Neuronal stem cell (in vitro differentiated cells): ENCODE measurements around the gene LRRC14B.

Source experiments
- DNase-seq: peaks from one replicate; pipeline ENCODE4 v3.0.0-alpha.2; 2013; ENCODE audit warnings: low spot score
- H2AFZ ChIP-seq: one replicate; pipeline ENCODE4 v1.6.1; 2013; ENCODE audit warnings: mild to moderate bottlenecking, low read length, inconsistent platforms
- H2AK5ac ChIP-seq: 2 replicates; pipeline ENCODE4 v1.6.1; 2013; ENCODE audit warnings: low read depth, mild to moderate bottlenecking, inconsistent platforms, low read length, moderate library complexity, mixed read lengths
- H2BK120ac ChIP-seq: 2 replicates; pipeline ENCODE4 v1.6.1; 2013; ENCODE audit warnings: low read depth, mild to moderate bottlenecking, inconsistent platforms, low read length, moderate library complexity, mixed read lengths
- H2BK12ac ChIP-seq: one replicate; pipeline ENCODE4 v1.6.1; 2013; ENCODE audit warnings: low read length, inconsistent platforms
- H2BK15ac ChIP-seq: 2 replicates; pipeline ENCODE4 v1.6.1; 2013; ENCODE audit warnings: mild to moderate bottlenecking, low read length, inconsistent platforms, mixed read lengths
- H2BK5ac ChIP-seq: one replicate; pipeline ENCODE4 v1.6.1; 2013; ENCODE audit warnings: inconsistent platforms, mild to moderate bottlenecking, low read length, moderate library complexity
- H3K14ac ChIP-seq: one replicate; pipeline ENCODE4 v1.6.1; 2013; ENCODE audit warnings: low read length, inconsistent platforms
- H3K18ac ChIP-seq: 2 replicates; pipeline ENCODE4 v1.6.1; 2013; ENCODE audit warnings: low read length, inconsistent platforms
- H3K23ac ChIP-seq: 2 replicates; pipeline ENCODE4 v1.6.1; 2013; ENCODE audit warnings: low read depth, mild to moderate bottlenecking, mixed read lengths, low read length, inconsistent platforms; ENCODE audit not compliant: poor library complexity
- H3K27ac ChIP-seq: replicated peaks from 3 replicates; pipeline ENCODE4 v1.5.1; 2013; ENCODE audit warnings: low read length, inconsistent platforms
- H3K27me3 ChIP-seq, 3 experiments: 2 replicates each; pipeline ENCODE4 v1.6.1; 2013; ENCODE audit warnings: low read length in 3 of 3, mild to moderate bottlenecking in 2 of 3, inconsistent platforms in 1 of 3, low read depth in 1 of 3, mixed read lengths in 1 of 3, moderate library complexity in 1 of 3; ENCODE audit not compliant: control insufficient read depth in 3 of 3, insufficient read depth in 3 of 3
- H3K36me3 ChIP-seq, 2 donors: replicated peaks in 1 of 2; 2 replicates each; pipeline ENCODE4 v1.6.1; 2013; ENCODE audit warnings: low read length in 2 of 2; ENCODE audit not compliant: control insufficient read depth in 2 of 2, insufficient read depth in 2 of 2
- H3K4ac ChIP-seq: 2 replicates; pipeline ENCODE4 v1.6.1; 2013; ENCODE audit warnings: inconsistent platforms, mild to moderate bottlenecking, low read length, moderate library complexity
- H3K4me1 ChIP-seq, 2 donors: 1 replicate in 1 of 2; 2 replicates in 1 of 2; pipeline ENCODE4 v1.6.1; 2013; ENCODE audit warnings: low read length in 2 of 2, low read depth in 1 of 2; ENCODE audit not compliant: control insufficient read depth in 2 of 2, insufficient read depth in 1 of 2
- H3K4me2 ChIP-seq: one replicate; pipeline ENCODE4 v1.6.1; 2013; ENCODE audit warnings: mild to moderate bottlenecking, low read length, inconsistent platforms; ENCODE audit not compliant: insufficient read depth, poor library complexity, severe bottlenecking
- H3K4me3 ChIP-seq, 2 donors: 2 replicates each; pipeline ENCODE4 v1.5.1; 2013; ENCODE audit warnings: low read length in 2 of 2, mild to moderate bottlenecking in 2 of 2, inconsistent platforms in 1 of 2, moderate library complexity in 1 of 2
- H3K79me1 ChIP-seq: one replicate; pipeline ENCODE4 v1.6.1; 2013; ENCODE audit warnings: low read depth, mild to moderate bottlenecking, inconsistent platforms, low read length, moderate library complexity
- H3K9ac ChIP-seq: one replicate; pipeline ENCODE4 v1.6.1; 2013; ENCODE audit warnings: mild to moderate bottlenecking, low read depth, low read length, inconsistent platforms; ENCODE audit not compliant: poor library complexity
- H3K9me3 ChIP-seq, 2 donors: replicated peaks in 1 of 2; 2 replicates each; pipeline versions ENCODE3 to v1.6.1; 2013; ENCODE audit warnings: low read length in 2 of 2, mild to moderate bottlenecking in 2 of 2, inconsistent platforms in 1 of 2, low read depth in 1 of 2, mixed read lengths in 1 of 2, moderate library complexity in 1 of 2; ENCODE audit not compliant: control insufficient read depth in 2 of 2, insufficient read depth in 1 of 2
- H4K8ac ChIP-seq: one replicate; pipeline ENCODE4 v1.6.1; 2013; ENCODE audit warnings: low read depth, mild to moderate bottlenecking, inconsistent platforms, low read length, moderate library complexity
- H4K91ac ChIP-seq: one replicate; pipeline ENCODE4 v1.6.1; 2013; ENCODE audit warnings: low read length, low read depth, mild to moderate bottlenecking, inconsistent platforms; ENCODE audit not compliant: poor library complexity
- WGBS, 2 donors: extraction: QIAGEN DNeasy Blood & Tissue Kit; methylation state at CpG; one replicate each; pipeline ENCODE4 v1.1.7; 2013; ENCODE audit warnings: missing lambda C conversion rate in 2 of 2, mixed read lengths in 1 of 2; ENCODE audit not compliant: insufficient read length in 2 of 2, insufficient replicate concordance in 1 of 2; ENCODE audit errors: extremely low coverage in 2 of 2; 5-methylcytosine and 5-hydroxymethylcytosine counted together

Gene LRRC14B

GRCh38 chr5:169071-169727 is 22.1 kb upstream of the LRRC14B start:
- no peak for DNase-seq
- Histone ChIP-seq H3K4me1 (peaks cover 2 to 42% of the 10 kb centered on the region in 2 donors), H3K18ac (peak overlapping the region; percentile 42), H2BK5ac (no peak overlapping the region), H3K4me3 (no peak overlapping the region), H3K27ac (no peak overlapping the region), H4K8ac (peak overlapping the region; percentile 6), H3K9ac (no peak overlapping the region), H2AFZ (no peak overlapping the region), H3K27me3 (no peaks in the 10 kb centered on the region), H3K14ac (no peak overlapping the region), H3K36me3 (peaks cover 12 to 33% of the 10 kb centered on the region in 2 donors), H3K4me2 (no peak overlapping the region), H2BK120ac (no peak overlapping the region), H2AK5ac (no peak overlapping the region), H3K23ac (peak overlapping the region; percentile 11), H3K4ac (no peak overlapping the region), H3K9me3 (no peaks in the 10 kb centered on the region), H2BK15ac (no peak overlapping the region), H2BK12ac (no peak overlapping the region), H3K79me1 (no peaks in the 10 kb centered on the region), H4K91ac (no peak overlapping the region)
- no CpG with 5 or more reads among the region's 32 CpGs for WGBS, 2 donors

- H3K23ac ChIP-seq, result peak overlapping the region; percentile 11
- H3K9me3 ChIP-seq, result no peaks in the 10 kb centered on the region
- no peak overlapping the region for H2BK12ac ChIP-seq
- peak overlapping the region; percentile 6 for H4K8ac ChIP-seq
- no peak overlapping the region for H3K18ac ChIP-seq
- H2BK120ac ChIP-seq, result no peak overlapping the region
- no CpG with 5 or more reads among the region's 12 CpGs for WGBS, 2 donors
- peaks cover 2 to 42% of the 10 kb centered on the region in 2 donors for H3K4me1 ChIP-seq
- H3K27ac ChIP-seq, result no peak overlapping the region
- no peak overlapping the region for H3K14ac ChIP-seq
- no peak overlapping the region for H2BK5ac ChIP-seq
- H2AFZ ChIP-seq, result peak overlapping the region; percentile 6
- H3K4me3 ChIP-seq, result no peak overlapping the region
- H4K91ac ChIP-seq, result no peak overlapping the region
- no peak overlapping the region for H3K9ac ChIP-seq
- peaks cover 12 to 33% of the 10 kb centered on the region in 2 donors for H3K36me3 ChIP-seq
- H3K79me1 ChIP-seq, result no peaks in the 10 kb centered on the region
- DNase-seq, result no peak
- no peak overlapping the region for H2BK15ac ChIP-seq
- H3K4me2 ChIP-seq, result no peak overlapping the region
- H3K4ac ChIP-seq, result no peak overlapping the region
- H3K27me3 ChIP-seq, result no peaks in the 10 kb centered on the region
- H2AK5ac ChIP-seq, result no peak overlapping the region
Observed at GRCh38 chr5:169728-170094, 21.6 kb upstream of the LRRC14B start.

GRCh38 chr5:170971-171800 is 20.1 kb upstream of the LRRC14B start:
- Histone ChIP-seq H4K8ac (no peak overlapping the region), H2BK15ac (no peak overlapping the region), H2BK12ac (no peak overlapping the region), H3K23ac (peak overlapping the region; percentile 50), H2BK120ac (no peak overlapping the region), H3K9me3 (no peaks in the 10 kb centered on the region), H3K18ac (peak overlapping the region; percentile 78), H3K27me3 (no peaks in the 10 kb centered on the region), H3K79me1 (no peaks in the 10 kb centered on the region), H3K4me3 (peak overlapping the region in 1 of 2 donors; percentile 37), H3K4me1 (peaks cover 2 to 42% of the 10 kb centered on the region in 2 donors), H3K14ac (no peak overlapping the region), H3K36me3 (peaks cover 12 to 33% of the 10 kb centered on the region in 2 donors), H2BK5ac (no peak overlapping the region), H3K27ac (no peak overlapping the region), H3K4me2 (no peak overlapping the region), H2AFZ (peak overlapping the region; percentile 86), H3K9ac (peak overlapping the region; percentile 30), H4K91ac (no peak overlapping the region), H3K4ac (no peak overlapping the region), H2AK5ac (no peak overlapping the region)
- WGBS, 2 donors, result no CpG with 5 or more reads among the region's 37 CpGs
- DNase-seq, result no peak

DNA sequence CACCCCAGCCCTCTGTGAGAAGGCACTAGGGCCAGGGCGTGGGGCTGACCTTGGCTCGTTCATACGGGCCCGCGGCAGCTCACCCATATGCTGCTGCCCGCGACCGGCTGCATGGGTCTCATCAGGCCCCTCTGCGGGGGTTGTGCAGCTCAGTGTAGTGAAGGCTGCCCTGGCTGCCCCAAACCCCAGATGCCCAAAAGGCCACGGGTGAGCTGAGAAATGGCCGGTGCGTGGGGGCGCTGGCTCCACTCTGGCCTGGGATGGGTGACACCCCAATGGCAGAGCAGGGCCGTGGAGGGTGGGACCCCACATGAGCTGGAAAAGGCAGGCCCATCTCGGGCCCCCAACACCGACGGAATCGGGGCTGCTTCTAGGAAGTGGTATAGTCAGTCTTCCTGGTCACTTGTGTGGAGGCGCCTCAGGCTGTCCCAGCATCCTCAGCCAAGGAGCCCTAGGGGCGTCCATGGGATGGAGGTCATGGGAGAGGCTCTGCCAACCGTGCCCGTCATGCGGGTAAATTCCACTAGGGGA is 19.4 kb upstream of the LRRC14B start:
- H3K4me3 ChIP-seq, result no peak overlapping the region
- no peak overlapping the region for H3K4me2 ChIP-seq
- no peaks in the 10 kb centered on the region for H3K9me3 ChIP-seq
- H3K36me3 ChIP-seq, result peaks cover 12 to 35% of the 10 kb centered on the region in 2 donors
- no peak overlapping the region for H2BK15ac ChIP-seq
- no peak overlapping the region for H4K91ac ChIP-seq
- H2BK5ac ChIP-seq, result no peak overlapping the region
- H2BK120ac ChIP-seq, result no peak overlapping the region
- H3K14ac ChIP-seq, result no peak overlapping the region
- H3K4ac ChIP-seq, result no peak overlapping the region
- no peak overlapping the region for H2AFZ ChIP-seq
- peak overlapping the region; percentile 17 for H4K8ac ChIP-seq
- peak overlapping the region; percentile 50 for H3K23ac ChIP-seq
- no peak overlapping the region for H2AK5ac ChIP-seq
- H3K9ac ChIP-seq, result peak overlapping the region; percentile 44
- DNase-seq, result no peak
- no peaks in the 10 kb centered on the region for H3K79me1 ChIP-seq
- H3K4me1 ChIP-seq, result peaks cover 2 to 39% of the 10 kb centered on the region in 2 donors
- H3K27ac ChIP-seq, result no peak overlapping the region
- no peak overlapping the region for H3K18ac ChIP-seq
- no CpG with 5 or more reads among the region's 23 CpGs for WGBS, 2 donors
- no peaks in the 10 kb centered on the region for H3K27me3 ChIP-seq
- peak overlapping the region; percentile 58 for H2BK12ac ChIP-seq
